PC-3 (cell line): Measurements from ENCODE around the gene MAML2. TPM values are rescaled to one million over a fixed set of nuclear protein-coding genes. Genes with fewer than 3 reads are reported as not detected.
A peak's percentile ranks its signal among the peaks of the same experiment; 100 is the strongest.

Source experiments
- ATAC-seq: fragments of 200-7000 bp; cut with Tn5 transposase; 2 replicates; pipeline ENCODE4 v1.9.1; 2020; ENCODE audit warnings: mild to moderate bottlenecking, moderate library complexity
- BruUV-seq: library from RNA; stranded (reverse); fragments of 400-500 nt; replicated peaks from 2 replicates; lab custom pipeline; 2021; lab: Mats Ljungman, UMichigan
- CTCF ChIA-PET: fragments of 300-600 bp; sonication (Branson Sonifier 250); formaldehyde crosslinking; loops from one replicate; lab custom pipeline; 2022; ENCODE audit warnings: antibody characterized with exemption; lab: Charles Lee
- POLR2A ChIA-PET: fragments of 300-600 bp; sonication (Branson Sonifier 250); formaldehyde crosslinking; loops from one replicate; lab custom pipeline; 2022; ENCODE audit warnings: antibody characterized with exemption; ENCODE audit not compliant: unreplicated experiment; lab: Charles Lee
- DNase-seq: peaks from one replicate; pipeline ENCODE4 v3.0.0-alpha.2; 2015
- H2AFZ ChIP-seq: fragments of 300-600 bp; sonication (generic); 2 replicates; pipeline ENCODE4 v1.6.0; 2016; ENCODE audit warnings: antibody characterized with exemption, low read length
- H3F3A ChIP-seq: fragments of 300-600 bp; sonication (generic); one replicate; pipeline ENCODE4 v1.6.0; 2017; ENCODE audit warnings: antibody characterized with exemption, low read length, control low read depth, mild to moderate bottlenecking; ENCODE audit not compliant: unreplicated experiment
- H3K27ac ChIP-seq: fragments of 300-600 bp; sonication (generic); 2 replicates; pipeline ENCODE4 v1.5.1; 2016; ENCODE audit warnings: mild to moderate bottlenecking, low read length
- H3K27me3 ChIP-seq: fragments of 300-600 bp; sonication (generic); 2 replicates; pipeline ENCODE4 v1.6.1; 2016; ENCODE audit warnings: low read length, mixed read lengths
- H3K36me3 ChIP-seq: fragments of 300-600 bp; sonication (generic); 2 replicates; pipeline ENCODE4 v1.6.1; 2016; ENCODE audit warnings: low read depth, mixed run types, low read length, mixed read lengths
- H3K4me1 ChIP-seq: fragments of 300-600 bp; sonication (generic); 2 replicates; pipeline ENCODE4 v1.5.1; 2016; ENCODE audit warnings: low read length; ENCODE audit not compliant: insufficient read depth
- H3K4me2 ChIP-seq: fragments of 300-600 bp; sonication (generic); 2 replicates; pipeline ENCODE4 v1.6.0; 2016; ENCODE audit warnings: low read length
- H3K4me3 ChIP-seq: fragments of 300-600 bp; sonication (generic); 2 replicates; pipeline ENCODE4 v1.5.1; 2016; ENCODE audit warnings: mild to moderate bottlenecking, low read length, mixed read lengths
- H3K79me2 ChIP-seq: fragments of 300-600 bp; sonication (generic); 2 replicates; pipeline ENCODE4 v1.6.1; 2017; ENCODE audit warnings: low read length, mixed read lengths
- H3K9ac ChIP-seq: fragments of 300-600 bp; sonication (generic); 2 replicates; pipeline ENCODE4 v1.6.0; 2016; ENCODE audit warnings: mild to moderate bottlenecking, low read length
- H3K9me2 ChIP-seq: fragments of 300-600 bp; sonication (generic); replicated peaks from 2 replicates; pipeline ENCODE4 v1.6.1; 2016; ENCODE audit warnings: mixed run types, low read length, mixed read lengths
- H3K9me3 ChIP-seq: fragments of 300-600 bp; sonication (generic); 2 replicates; pipeline ENCODE4 v1.6.1; 2016; ENCODE audit warnings: low read length, mixed read lengths
- H4K20me1 ChIP-seq: fragments of 300-600 bp; sonication (generic); 2 replicates; pipeline ENCODE4 v1.6.1; 2016; ENCODE audit warnings: low read length, mixed read lengths
- CTCF ChIP-seq: fragments of 300-600 bp; sonication (generic); conservative IDR thresholded peaks from 2 replicates; pipeline ENCODE4 v1.5.1; 2017; ENCODE audit warnings: antibody characterized with exemption, low read depth, mild to moderate bottlenecking, low read length
- EZH2 ChIP-seq: fragments of 300-600 bp; sonication (generic); IDR thresholded peaks from one replicate; pipeline ENCODE4 v1.6.1; 2017; ENCODE audit warnings: antibody characterized with exemption, mild to moderate bottlenecking, low read length; ENCODE audit not compliant: unreplicated experiment
- EZH2phosphoT487 ChIP-seq: fragments of 300-600 bp; sonication (generic); IDR thresholded peaks from 2 replicates; pipeline ENCODE4 v1.6.1; 2018; ENCODE audit warnings: mild to moderate bottlenecking, antibody characterized with exemption, low read length, borderline replicate concordance
- intact Hi-C: fragments of 100-400 bp; cut with micrococcal nuclease; formaldehyde crosslinking; loops from 2 replicates; pipeline ENCODE4 v1.9.0; 2023
- total RNA-seq: library from RNA; depleted of rRNA; stranded (reverse); fragments of >200 nt; gene quantifications from 2 replicates; pipeline ENCODE4 v1.2.3, GENCODE V29; 2014

Gene MAML2
- total RNA-seq, 1 experiment from 2014 or later: 10.9 TPM

- peak; percentile 37 for ATAC-seq
- intact Hi-C loops: no loop called here
- CTCF ChIA-PET: no interaction called here
Observed at GRCh38 chr11:96019810-96020747, 322.9 kb downstream of the MAML2 start.

GRCh38 chr11:96019281-96019680 is 323.7 kb downstream of the MAML2 start:
- Histone ChIP-seq H4K20me1 (no peaks in the 10 kb centered on the region), H3K9ac (no peak overlapping the region), H3K4me3 (no peak overlapping the region), H3K4me2 (no peak overlapping the region), H3K27me3 (no peaks in the 10 kb centered on the region), H3K4me1 (peaks cover 5% of the 10 kb centered on the region), H3K36me3 (no peaks in the 10 kb centered on the region), H3K9me3 (no peaks in the 10 kb centered on the region), H3K79me2 (no peaks in the 10 kb centered on the region), H3K9me2 (no peaks in the 10 kb centered on the region), H3K27ac (no peak overlapping the region), H2AFZ (no peak overlapping the region), H3F3A (no peaks in the 10 kb centered on the region)
- no peak for ATAC-seq
- DNase-seq: no peak
- intact Hi-C loops: no loop called here
- TF ChIP-seq CTCF (no peak), EZH2 (no peak), EZH2phosphoT487 (no peak)
- ChIA-PET POLR2A (no interaction called here), CTCF (no interaction called here)
- BruUV-seq: no TSS peak

More at GRCh38 chr11:96019810-96020747, 322.9 kb downstream of the MAML2 start:
- Histone ChIP-seq H3K4me2 (no peak overlapping the region), H3K79me2 (no peaks in the 10 kb centered on the region), H4K20me1 (no peaks in the 10 kb centered on the region), H3K27ac (no peak overlapping the region), H3K36me3 (no peaks in the 10 kb centered on the region), H3F3A (no peaks in the 10 kb centered on the region), H3K4me1 (no peaks in the 10 kb centered on the region), H3K4me3 (no peak overlapping the region), H2AFZ (no peak overlapping the region), H3K9me2 (no peaks in the 10 kb centered on the region), H3K27me3 (no peaks in the 10 kb centered on the region), H3K9ac (no peak overlapping the region), H3K9me3 (no peaks in the 10 kb centered on the region)
- POLR2A ChIA-PET: no interaction called here
- TF ChIP-seq EZH2phosphoT487: no peak
- no peak for TF ChIP-seq EZH2
- TF ChIP-seq CTCF: no peak
- DNase-seq: no peak
- BruUV-seq: no TSS peak

GRCh38 chr11:96017856-96018255 is 325.1 kb downstream of the MAML2 start:
- Histone ChIP-seq H3K9me3 (no peaks in the 10 kb centered on the region), H3F3A (no peaks in the 10 kb centered on the region), H2AFZ (no peak overlapping the region), H3K4me1 (peaks cover 12% of the 10 kb centered on the region), H3K9ac (no peak overlapping the region), H3K4me2 (no peak overlapping the region), H3K9me2 (no peaks in the 10 kb centered on the region), H3K79me2 (no peaks in the 10 kb centered on the region), H3K27ac (no peak overlapping the region), H4K20me1 (no peaks in the 10 kb centered on the region), H3K36me3 (no peaks in the 10 kb centered on the region), H3K4me3 (no peak overlapping the region), H3K27me3 (no peaks in the 10 kb centered on the region)
- BruUV-seq: no TSS peak
- no peak for TF ChIP-seq EZH2phosphoT487
- TF ChIP-seq CTCF: no peak
- TF ChIP-seq EZH2: no peak
- POLR2A ChIA-PET: no interaction called here
- ATAC-seq (no peak), DNase-seq (no peak)
- CTCF ChIA-PET: no interaction called here
- intact Hi-C loops: no loop called here
